Stomach (tissue), 4 donors: Measurements from ENCODE around the gene ZC3H12D.

Source experiments
- EP300 ChIP-seq: sonication (generic); formaldehyde crosslinking; IDR thresholded peaks from one replicate; pipeline ENCODE4 v1.6.1; 2017; ENCODE audit warnings: antibody characterized with exemption
- POLR2AphosphoS5 ChIP-seq, 3 donors: sonication (generic); formaldehyde crosslinking; IDR thresholded peaks; one replicate each; pipeline ENCODE4 v1.6.1; 2016; ENCODE audit warnings: antibody characterized with exemption in 3 of 3
- TF ChIP-seq, protein P1 (sequence below), 7 experiments: fragments of 450-650 bp in 4 of 7; fragments of 200-600 bp in 3 of 7; sonication (generic) in 3 of 7; IDR thresholded peaks; one replicate each; pipeline ENCODE4 v1.5.1; 2016 to 2019; ENCODE audit warnings: antibody characterized with exemption in 7 of 7, control low read depth in 2 of 7, mild to moderate bottlenecking in 1 of 7

DNA sequence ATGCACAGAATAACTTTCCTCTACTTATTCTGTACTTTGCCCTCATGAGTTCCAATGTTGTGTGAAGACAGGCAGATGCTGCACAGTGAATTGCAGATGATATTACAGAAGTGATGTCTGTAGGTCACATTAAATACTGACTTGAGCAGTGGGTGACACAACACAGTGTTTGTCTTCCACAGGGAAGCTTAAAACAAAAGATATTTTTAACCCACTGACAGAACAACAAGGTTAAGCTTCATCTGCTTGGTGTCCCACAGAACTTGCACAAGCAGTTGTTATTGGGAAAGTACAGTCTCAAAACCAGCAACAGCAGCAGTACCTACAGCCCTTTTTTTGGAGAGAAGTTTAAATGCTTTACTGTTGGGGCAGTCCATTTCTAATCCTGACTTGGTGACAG, 74.3 kb downstream of the ZC3H12D start:
- TF ChIP-seq, protein P1, sequence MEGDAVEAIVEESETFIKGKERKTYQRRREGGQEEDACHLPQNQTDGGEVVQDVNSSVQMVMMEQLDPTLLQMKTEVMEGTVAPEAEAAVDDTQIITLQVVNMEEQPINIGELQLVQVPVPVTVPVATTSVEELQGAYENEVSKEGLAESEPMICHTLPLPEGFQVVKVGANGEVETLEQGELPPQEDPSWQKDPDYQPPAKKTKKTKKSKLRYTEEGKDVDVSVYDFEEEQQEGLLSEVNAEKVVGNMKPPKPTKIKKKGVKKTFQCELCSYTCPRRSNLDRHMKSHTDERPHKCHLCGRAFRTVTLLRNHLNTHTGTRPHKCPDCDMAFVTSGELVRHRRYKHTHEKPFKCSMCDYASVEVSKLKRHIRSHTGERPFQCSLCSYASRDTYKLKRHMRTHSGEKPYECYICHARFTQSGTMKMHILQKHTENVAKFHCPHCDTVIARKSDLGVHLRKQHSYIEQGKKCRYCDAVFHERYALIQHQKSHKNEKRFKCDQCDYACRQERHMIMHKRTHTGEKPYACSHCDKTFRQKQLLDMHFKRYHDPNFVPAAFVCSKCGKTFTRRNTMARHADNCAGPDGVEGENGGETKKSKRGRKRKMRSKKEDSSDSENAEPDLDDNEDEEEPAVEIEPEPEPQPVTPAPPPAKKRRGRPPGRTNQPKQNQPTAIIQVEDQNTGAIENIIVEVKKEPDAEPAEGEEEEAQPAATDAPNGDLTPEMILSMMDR (IDR thresholded peaks at IDR 0.05): no peak
- TF ChIP-seq POLR2AphosphoS5 (IDR thresholded peaks at IDR 0.05): no peak
- no peak for TF ChIP-seq EP300
